HG03045 (cell line): ENCODE measurements around the gene CYB5B.

Experiments used
- ATAC-seq: cut with Tn5 transposase; IDR thresholded peaks from one replicate; pipeline ENCODE4 v1.9.1; 2021; ENCODE audit warnings: mild to moderate bottlenecking, moderate library complexity; ENCODE audit not compliant: unreplicated experiment

CYB5B gene

GRCh38 chr16:69443927-69444631, 19.7 kb downstream of the CYB5B start:
- ATAC-seq: no peak

- no peak for ATAC-seq
Observed at GRCh38 chr16:69444873-69445517, 20.6 kb downstream of the CYB5B start.

GRCh38 chr16:69448470-69449193, 24.2 kb downstream of the CYB5B start:
- no peak for ATAC-seq

- ATAC-seq: no peak
Observed at GRCh38 chr16:69451166-69451565, 26.7 kb downstream of the CYB5B start.

- ATAC-seq: no peak
Observed at GRCh38 chr16:69453936-69454335, 29.5 kb downstream of the CYB5B start.

GRCh38 chr16:69463876-69464275, 39.5 kb downstream of the CYB5B start:
- no peak for ATAC-seq

DNA sequence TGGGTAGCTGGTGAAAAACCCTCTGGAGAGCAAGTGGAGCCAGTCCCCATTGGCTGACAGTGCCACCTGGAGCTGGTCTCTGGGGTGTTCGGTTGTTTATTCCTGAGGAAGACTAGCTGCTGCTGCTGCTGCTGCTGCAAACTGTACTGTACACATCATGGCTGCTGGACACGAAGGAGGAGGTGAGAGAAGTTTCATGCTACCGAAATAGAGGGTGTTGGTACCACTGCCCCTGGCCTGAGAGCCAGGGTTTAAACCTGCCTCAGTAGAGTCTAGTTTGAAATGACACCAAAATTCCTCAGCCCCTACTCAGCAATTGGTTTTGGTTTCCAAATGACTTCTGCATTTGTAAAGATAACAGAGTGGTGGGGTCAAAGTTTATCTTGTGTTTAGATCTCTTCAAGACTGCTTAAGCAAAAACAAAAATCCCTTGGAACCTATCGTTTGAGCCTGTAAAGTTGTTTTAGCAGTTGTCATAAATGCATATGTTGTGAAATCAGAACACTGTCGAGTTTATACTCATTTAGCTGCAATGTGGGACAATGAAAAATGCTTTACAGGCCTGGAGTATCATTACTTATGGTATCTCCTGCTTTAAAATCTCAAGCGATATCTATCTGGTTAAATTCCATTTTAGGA, 40.8 kb downstream of the CYB5B start:
- ATAC-seq: no peak

DNA sequence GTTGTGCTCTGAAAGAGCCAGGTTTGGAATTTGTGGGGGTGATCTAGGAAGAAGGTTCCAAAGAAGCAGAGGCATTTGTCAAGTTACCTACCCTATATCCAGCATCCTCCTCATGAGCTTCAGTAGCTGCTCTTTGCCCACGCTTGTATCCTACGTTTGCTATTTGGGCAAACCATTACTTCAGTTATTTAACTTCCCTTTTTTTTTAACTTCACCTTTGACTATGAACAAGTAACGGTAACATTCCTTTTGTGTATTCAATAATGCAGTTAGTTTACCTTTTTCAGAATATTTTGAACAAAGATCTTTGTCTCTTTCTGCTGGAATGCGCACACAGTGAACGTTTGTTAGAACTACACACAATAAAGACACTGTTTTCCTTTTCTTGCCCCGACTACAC, 41.5 kb downstream of the CYB5B start:
- no peak for ATAC-seq

- no peak for ATAC-seq
Observed at GRCh38 chr16:69466547-69466946, 42.1 kb downstream of the CYB5B start.

DNA sequence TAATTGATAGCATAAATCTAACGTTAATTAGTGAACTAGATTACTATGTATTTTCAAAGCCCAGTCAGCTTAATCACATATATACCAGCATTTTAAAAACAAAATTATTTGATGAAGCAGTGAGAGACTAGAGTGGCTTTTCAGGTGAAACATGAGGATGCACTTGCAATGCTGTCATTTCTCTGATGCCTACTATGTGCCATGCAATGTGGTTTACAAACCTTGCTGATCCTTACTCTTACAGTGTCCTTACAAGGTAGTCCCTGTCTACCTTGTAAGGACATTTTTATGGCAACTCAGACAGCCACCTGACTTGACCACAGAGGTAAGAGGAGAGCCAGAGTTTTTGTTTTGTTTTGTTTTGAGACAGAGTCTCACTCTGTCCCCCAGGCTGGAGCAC, 42.7 kb downstream of the CYB5B start:
- no peak for ATAC-seq

DNA sequence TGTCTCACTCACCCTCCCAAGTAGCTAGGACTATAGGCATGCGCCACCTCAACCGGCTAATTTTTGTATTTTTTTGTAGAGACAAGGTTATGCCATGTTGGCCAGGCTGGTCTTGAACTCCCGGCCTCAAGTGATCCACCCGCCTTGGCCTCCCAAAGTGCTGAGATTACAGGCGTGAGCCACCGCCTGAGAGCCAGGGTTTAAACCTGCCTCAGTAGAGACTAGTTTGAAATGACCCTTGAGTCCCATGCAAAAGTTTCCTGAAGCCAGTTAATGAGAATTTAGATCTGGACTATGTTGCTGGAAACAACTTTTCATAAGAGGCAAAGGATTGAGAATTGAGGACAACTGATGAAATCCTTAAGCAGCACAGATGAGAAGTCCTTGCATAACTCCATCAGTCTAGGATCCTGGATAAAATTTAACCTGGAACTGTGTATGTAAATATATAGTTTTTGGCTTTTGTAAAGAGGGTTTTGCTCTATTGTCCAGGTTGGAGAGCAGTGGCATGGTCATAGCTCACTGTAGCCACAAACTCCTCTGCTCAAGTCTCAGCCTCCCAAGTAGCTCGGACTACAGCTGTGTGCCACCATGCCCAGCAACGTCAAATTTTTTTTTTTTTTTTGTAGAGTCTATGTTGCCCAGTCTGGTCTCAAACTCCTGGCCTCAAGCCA, 43.2 kb downstream of the CYB5B start:
- no peak for ATAC-seq

DNA sequence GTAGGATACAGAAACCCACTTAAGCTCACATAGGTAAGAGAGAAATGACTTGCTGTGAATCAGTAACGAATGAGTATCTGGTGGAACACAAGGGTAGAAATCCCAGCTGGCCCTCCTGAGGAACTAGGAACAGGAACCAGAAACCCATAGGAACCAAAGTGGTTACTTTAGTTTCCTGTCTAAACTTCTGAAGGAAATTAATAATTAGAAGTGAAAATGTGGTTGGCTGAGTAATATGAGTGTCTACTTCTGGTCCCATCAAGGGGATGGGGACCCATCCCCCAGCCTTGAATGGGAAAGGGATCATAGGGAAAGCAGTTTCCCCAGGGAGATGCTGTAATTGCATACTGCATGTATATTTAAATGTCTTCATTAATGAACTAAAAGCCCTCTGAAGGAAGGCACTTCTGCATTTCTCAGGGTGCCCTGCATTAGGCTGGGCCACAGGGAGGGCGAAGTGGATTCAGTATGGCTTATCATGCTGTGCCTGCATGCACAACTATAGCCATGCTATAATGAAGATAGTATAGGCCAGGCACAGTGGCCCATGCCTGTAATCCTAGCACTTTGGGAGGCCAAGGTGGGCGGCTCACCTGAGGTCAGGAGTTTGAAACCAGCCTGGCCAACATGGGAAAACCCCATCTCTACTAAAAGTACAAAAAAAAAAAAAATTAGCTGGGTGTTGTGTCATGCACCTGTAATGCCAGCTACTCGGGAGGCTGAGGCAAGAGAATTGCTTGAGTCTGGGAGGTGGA, 45.6 kb downstream of the CYB5B start:
- peak; percentile 47 for ATAC-seq

GRCh38 chr16:69471121-69471520, 46.7 kb downstream of the CYB5B start:
- no peak for ATAC-seq

DNA sequence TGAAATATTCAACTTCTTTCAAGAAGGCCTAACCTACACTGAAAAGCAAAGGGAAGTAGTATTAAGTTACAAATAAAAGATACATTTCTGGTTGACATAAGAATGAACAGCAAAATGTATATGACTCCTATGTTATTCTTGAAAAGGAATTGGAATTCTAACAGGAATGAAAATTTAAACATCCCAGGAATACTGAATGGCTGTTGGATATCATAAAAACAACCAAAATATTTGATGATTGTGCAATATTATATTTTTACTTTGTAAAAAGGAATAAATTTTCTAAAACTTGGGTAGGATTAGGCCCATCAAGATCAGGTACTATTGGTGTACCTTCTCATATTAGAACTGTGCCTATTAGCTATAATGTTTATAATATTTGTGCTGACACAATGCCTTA, 50.0 kb downstream of the CYB5B start:
- no peak for ATAC-seq

DNA sequence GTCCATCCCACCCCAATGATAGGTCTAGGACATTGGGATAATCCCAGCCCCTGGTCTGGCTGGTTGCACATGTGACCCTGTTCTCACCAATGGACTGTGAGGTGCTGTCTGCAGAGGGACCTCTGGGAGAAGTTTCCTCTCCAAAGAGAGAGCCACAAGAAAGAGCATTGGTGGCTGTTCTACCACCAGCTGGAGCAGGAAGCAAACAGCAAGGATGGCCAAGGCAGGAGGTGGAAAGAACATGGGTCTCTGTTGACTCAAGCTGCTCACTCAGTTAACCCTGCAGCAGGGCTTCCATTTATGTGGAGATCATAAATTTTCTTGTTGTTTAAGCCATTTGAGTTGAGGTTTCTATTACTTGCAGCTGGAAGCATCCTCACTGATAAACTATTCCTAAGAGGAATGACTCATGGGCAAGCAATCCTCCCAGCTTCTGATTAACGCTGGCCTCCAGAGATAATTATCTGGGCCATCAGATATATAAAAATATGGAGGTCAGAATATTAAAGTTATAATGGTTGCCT, 52.6 kb downstream of the CYB5B start:
- ATAC-seq: no peak

GRCh38 chr16:69477546-69477945, 53.1 kb downstream of the CYB5B start:
- ATAC-seq: no peak

DNA sequence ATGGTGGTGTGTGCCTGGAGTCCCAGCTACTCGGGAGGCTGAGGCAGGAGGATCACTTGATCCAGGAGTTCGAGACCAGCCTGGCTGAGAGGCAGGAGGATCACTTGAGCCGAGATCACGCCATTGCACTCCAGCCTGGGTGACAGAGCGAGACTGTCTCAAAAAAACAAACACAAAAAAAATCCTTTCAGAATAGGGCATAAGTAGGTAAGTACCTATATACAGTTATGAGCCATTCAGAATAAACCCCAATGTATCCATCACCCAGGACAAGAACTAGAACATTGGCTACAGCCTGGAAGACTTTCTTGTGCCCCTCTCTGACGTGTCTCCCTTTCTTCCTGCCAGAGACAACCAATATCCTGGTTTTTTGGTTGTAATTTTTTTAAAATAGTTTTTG, 54.3 kb downstream of the CYB5B start:
- no peak for ATAC-seq

DNA sequence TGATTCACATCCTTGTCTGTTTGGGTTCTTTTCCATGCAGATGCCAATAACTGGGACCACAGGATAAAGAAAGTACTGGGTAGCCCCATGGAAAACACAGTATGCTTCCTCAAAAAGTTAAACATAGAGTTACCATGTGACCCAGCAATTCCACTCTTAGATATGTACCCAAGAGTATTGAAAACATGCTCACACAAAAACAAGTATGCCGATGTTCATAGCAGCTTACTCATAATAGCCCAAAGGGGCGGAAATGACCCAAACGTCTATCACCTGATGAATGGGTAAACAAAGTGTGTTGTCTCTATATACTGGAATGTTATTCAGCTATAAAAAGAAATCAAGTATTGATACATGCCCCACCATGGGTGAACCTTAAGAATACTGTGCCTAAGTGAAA, 55.4 kb downstream of the CYB5B start:
- no peak for ATAC-seq

DNA sequence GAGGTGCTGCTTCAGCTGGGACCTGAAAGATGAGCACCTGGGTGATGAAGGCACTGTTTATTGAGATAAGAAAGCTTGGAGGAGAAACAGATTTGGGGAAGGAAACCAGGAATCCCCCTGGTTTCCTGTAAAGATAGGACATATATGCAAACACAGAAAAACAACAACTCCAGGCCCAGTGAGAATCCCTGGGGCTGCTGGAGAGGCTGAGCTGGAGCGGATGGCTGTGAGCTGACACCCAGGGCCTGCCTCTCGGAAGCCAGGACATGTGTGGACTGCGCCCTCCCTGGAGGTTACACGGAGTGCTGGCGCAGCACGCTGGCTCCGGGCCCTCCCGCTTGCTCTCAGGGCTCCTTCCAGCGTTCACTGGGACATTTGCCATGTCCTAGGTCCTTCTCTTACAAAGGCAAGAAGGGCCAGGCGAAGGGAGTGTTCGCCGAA, 57.5 kb downstream of the CYB5B start:
- no peak for ATAC-seq

GRCh38 chr16:69482410-69482991, 58.1 kb downstream of the CYB5B start:
- ATAC-seq: no peak
